OCI-LY3 (cell line): Measurements from ENCODE around the gene KDM4C.

Source experiments
- CTCF ChIP-seq: fragments of 200-600, 300-600 bp; sonication (generic); IDR thresholded peaks from 2 replicates; pipeline ENCODE4 v1.5.1; 2014; ENCODE audit warnings: antibody characterized with exemption, low read length, low read depth
- EZH2phosphoT487 ChIP-seq: fragments of 200-600 bp; shearing (Covaris generic); IDR thresholded peaks from 2 replicates; pipeline ENCODE4 v1.6.1; 2018; ENCODE audit warnings: antibody characterized with exemption, mixed run types, low read depth

DNA sequence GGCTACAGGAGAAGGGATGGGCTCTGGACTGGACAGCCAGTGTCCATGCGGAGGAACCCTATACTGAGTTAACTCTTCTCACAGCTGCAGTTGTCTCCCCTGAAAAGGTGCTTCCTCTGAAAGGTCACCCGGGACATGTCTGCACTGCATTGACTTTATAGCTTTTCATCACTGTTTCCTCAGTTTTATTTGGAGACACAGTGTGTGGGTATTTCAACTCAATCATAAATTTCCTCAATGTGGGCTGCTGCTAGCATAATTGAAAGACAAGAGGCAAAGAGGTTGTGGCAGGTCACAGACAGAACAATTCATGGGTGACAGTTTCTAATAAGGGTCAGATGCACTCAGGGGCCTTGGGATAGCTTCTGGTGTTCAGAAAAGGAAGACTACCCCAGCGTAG lies 336.8 kb downstream of the KDM4C start:
- TF ChIP-seq CTCF (no peak), EZH2phosphoT487 (no peak)
